Right lobe of liver (tissue), 6 donors: ENCODE data around the gene ARL2. TPM values are rescaled to one million over a fixed set of nuclear protein-coding genes. Genes with fewer than 3 reads are reported as not detected.

ENCODE experiments used
- ATAC-seq, 4 donors: fragments of 200-7000 bp; cut with Tn5 transposase; one replicate each; pipeline ENCODE4 v1.9.1; 2020; ENCODE audit warnings: mild to moderate bottlenecking in 4 of 4, moderate library complexity in 4 of 4
- DNase-seq, 3 donors: peaks; one replicate each; pipeline ENCODE4 v3.0.0-alpha.2; 2020
- H3K27ac ChIP-seq, 3 donors: fragments of 200-600 bp; one replicate each; pipeline ENCODE4 v1.8.0; 2022
- H3K27me3 ChIP-seq, 2 donors: fragments of 200-600 bp; one replicate each; pipeline ENCODE4 v1.8.0; 2022
- H3K36me3 ChIP-seq, 4 donors: fragments of 200-600 bp; sonication (generic) in 1 of 4; one replicate each; pipeline versions ENCODE4 v1.5.1 to v1.8.0; 2017 to 2022; ENCODE audit warnings: control low read depth in 1 of 4
- H3K4me1 ChIP-seq, 4 donors: fragments of 200-600 bp; sonication (generic) in 1 of 4; one replicate each; pipeline versions ENCODE4 v1.5.1 to v1.8.0; 2017 to 2022; ENCODE audit warnings: control low read depth in 1 of 4
- H3K4me3 ChIP-seq, 3 donors: fragments of 200-600 bp; one replicate each; pipeline ENCODE4 v1.8.0; 2022
- H3K9me3 ChIP-seq, 4 donors: fragments of 200-600 bp; sonication (generic) in 1 of 4; one replicate each; pipeline versions ENCODE4 v1.5.1 to v1.8.0; 2017 to 2022; ENCODE audit warnings: control low read depth in 1 of 4
- CTCF ChIP-seq, 4 donors: fragments of 200-600 bp in 3 of 4; fragments of 450-650 bp in 1 of 4; IDR thresholded peaks; one replicate each; pipeline versions ENCODE4 v1.5.1 to v1.8.0; 2016 to 2022; ENCODE audit warnings: antibody characterized with exemption in 4 of 4, mild to moderate bottlenecking in 2 of 4
- POLR2A ChIP-seq: fragments of 450-650 bp; IDR thresholded peaks from one replicate; pipeline ENCODE4 v1.6.1; 2017; ENCODE audit warnings: antibody characterized with exemption, mild to moderate bottlenecking
- WGBS: methylation state at CpG from one replicate; pipeline ENCODE4 v1.1.6; 2018; ENCODE audit warnings: low coverage, low lambda C conversion rate; ENCODE audit not compliant: insufficient coverage; ENCODE audit errors: missing lambda C conversion rate; 5-methylcytosine and 5-hydroxymethylcytosine counted together
- intact Hi-C, 2 donors: fragments of 100-400 bp; cut with DNase I; formaldehyde crosslinking; loops; one replicate each; pipeline versions ENCODE4 v1.11.2 to v1.14.1; 2022
- total RNA-seq, 6 experiments: library from RNA; depleted of rRNA in 2 of 6; stranded (reverse); fragments of >200 nt in 2 of 6; fragmentation: NEBNext Ultra II Directional in 3 of 6; extraction: Animal tissue kit (Norgen Biotek cat#: 25700) in 3 of 6; gene quantifications; one replicate each; pipeline versions ENCODE4 v1.1.0 to v1.2.4, GENCODE V29; 2016 to 2023
- donor health status: DM: no; HTN: yes; CAD: no.
- donor health status: DM: no; HTN: no; CAD: no.
- donor health status: DM: no; HTN: no; CAD: no.
- donor health status: DM: no; HTN: yes; CAD: no.
- donor health status: DM: no; HTN: yes; CAD: no.

Gene ARL2
- total RNA-seq, 6 experiments from 2014 or later: 7.3 to 26.2 (median 10.0) TPM

DNA sequence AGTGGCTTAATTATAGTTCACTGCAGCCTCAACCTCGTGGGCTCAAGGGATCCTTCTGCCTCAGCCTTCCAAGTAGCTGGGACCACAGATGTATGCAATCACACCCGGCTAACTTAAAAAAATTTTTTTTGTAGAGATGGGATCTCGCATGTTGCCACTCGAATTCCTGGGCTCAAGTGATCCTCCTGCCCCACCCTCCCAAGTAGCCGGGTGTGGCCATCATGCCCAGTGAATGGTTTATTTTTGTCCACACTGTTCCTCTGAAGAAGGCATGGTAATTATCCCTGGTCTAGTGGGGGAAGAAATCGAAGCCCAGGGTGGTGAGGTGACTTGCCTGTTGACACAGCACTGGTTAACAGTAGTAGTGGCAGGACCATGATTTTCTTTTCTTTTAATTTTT, 28.9 kb downstream of the ARL2 start:
- no peak overlapping the region for H3K27ac ChIP-seq
- H3K4me1 ChIP-seq: peaks cover 0 to 11% (median 3%) of the 10 kb centered on the region in 4 donors

DNA sequence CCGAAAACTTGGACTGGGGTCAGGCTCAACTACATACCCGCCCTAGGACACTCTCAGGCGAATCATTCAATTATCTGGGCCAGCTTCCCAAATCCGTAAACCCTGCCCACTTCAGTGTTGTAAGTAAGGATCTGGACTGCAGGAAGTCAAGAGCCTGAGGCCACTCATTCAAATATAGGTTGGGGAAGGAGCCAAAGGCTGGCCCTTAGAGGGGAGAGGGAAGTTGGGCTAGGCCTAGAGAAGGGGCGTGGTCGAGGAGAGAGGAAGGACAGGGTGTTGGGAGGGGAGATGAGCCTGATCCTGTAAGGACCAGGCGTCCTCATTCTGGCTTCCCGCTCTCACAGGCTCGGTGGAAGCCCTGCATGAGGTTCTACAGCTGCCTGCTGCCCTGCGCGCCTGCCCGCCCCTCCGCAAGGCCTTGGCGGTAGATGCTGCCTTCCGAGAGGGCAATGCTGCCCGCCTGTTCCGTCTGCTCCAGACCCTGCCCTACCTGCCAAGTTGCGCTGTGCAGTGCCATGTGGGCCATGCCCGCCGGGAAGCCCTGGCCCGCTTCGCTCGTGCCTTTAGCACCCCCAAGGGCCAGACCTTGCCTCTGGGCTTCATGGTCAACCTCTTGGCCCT, 30.0 kb downstream of the ARL2 start:
- peak in 2 of 4 donors; percentile 2 for ATAC-seq
- Histone ChIP-seq H3K36me3 (no peaks in the 10 kb centered on the region), H3K4me1 (peaks cover 0 to 11% (median 3%) of the 10 kb centered on the region in 4 donors), H3K27me3 (no peaks in the 10 kb centered on the region), H3K4me3 (no peak overlapping the region), H3K27ac (no peak overlapping the region), H3K9me3 (no peaks in the 10 kb centered on the region)
- no peak for DNase-seq
- WGBS: 53% methylated on average over 6 of the region's 23 CpGs
- intact Hi-C loops: no loop called here
- TF ChIP-seq POLR2A (no peak), CTCF (IDR thresholded peaks at IDR 0.05) (no peak)

More for the DNA sequence above, 28.9 kb downstream of the ARL2 start:
- intact Hi-C loops: no loop called here
- no peak overlapping the region for H3K4me3 ChIP-seq
- 84% methylated on average over 6 of the region's 6 CpGs for WGBS
- H3K9me3 ChIP-seq: no peaks in the 10 kb centered on the region
- H3K27me3 ChIP-seq: no peaks in the 10 kb centered on the region
- H3K36me3 ChIP-seq: no peaks in the 10 kb centered on the region
- TF ChIP-seq CTCF (IDR thresholded peaks at IDR 0.05) (no peak), POLR2A (no peak)
- ATAC-seq: no peak
- DNase-seq: no peak

DNA sequence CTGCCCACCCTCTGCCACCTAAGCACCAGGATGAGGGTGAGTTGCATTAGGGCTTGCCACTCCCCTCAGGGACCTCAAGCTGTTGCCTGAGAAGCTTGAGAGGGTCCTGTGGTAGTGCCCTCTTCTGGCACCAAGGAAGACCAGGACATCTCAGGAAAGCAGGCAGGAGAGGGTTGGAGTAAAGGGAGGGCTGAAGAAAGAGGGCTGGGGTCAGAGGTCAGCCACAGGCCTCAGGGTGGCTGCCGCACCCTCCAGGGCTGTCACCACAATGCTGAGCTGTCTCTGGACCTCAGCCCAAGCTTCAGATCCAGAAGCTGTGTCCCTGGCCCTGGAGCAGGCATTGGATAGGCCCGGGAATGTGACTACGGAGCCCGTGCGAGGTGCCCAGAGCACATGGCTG, 31.1 kb downstream of the ARL2 start:
- intact Hi-C loops: no loop called here
- Histone ChIP-seq H3K4me3 (no peak overlapping the region), H3K4me1 (peaks cover 0 to 11% (median 3%) of the 10 kb centered on the region in 4 donors), H3K36me3 (no peaks in the 10 kb centered on the region), H3K27ac (no peak overlapping the region), H3K9me3 (no peaks in the 10 kb centered on the region), H3K27me3 (no peaks in the 10 kb centered on the region)
- TF ChIP-seq CTCF (IDR thresholded peaks at IDR 0.05): no peak
- TF ChIP-seq POLR2A: no peak
- no peak for ATAC-seq
- WGBS: 83% methylated on average over 3 of the region's 5 CpGs
- no peak for DNase-seq

DNA sequence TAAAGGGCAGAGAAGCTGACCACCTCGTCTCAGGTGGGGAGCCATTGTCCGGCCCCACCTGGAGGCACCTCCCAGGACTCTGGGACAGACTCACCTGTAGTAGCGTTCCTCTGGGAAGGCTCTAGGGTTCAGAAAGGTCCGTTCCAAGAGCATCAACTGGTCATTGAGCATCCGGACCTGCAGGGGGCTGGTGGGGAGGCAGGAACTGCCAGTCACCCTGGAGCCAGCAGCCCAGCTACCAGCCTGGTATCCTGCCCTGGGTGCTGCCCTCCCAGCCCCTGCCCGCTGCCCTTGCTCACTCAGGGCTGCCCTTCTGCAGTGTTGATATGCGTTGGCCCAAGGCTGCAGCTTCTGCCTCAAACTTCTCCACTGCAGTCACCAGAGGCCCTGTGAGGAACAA, 31.8 kb downstream of the ARL2 start:
- TF ChIP-seq POLR2A (no peak), CTCF (IDR thresholded peaks at IDR 0.05) (no peak)
- WGBS: 93% methylated on average over 3 of the region's 7 CpGs
- Histone ChIP-seq H3K4me3 (no peak overlapping the region), H3K4me1 (peaks cover 0 to 6% (median 3%) of the 10 kb centered on the region in 4 donors), H3K9me3 (no peaks in the 10 kb centered on the region), H3K27me3 (no peaks in the 10 kb centered on the region), H3K27ac (no peak overlapping the region), H3K36me3 (no peaks in the 10 kb centered on the region)
- ATAC-seq: no peak
- DNase-seq: no peak
- intact Hi-C loops: no loop called here
